ENCODE data around the gene ZNF469. TPM values are rescaled to one million over a fixed set of nuclear protein-coding genes. Genes with fewer than 3 reads are reported as not detected.

The ZNF469 gene
- total RNA-seq, 1 donor from 2014 or later: 60.5 TPM

DNA sequence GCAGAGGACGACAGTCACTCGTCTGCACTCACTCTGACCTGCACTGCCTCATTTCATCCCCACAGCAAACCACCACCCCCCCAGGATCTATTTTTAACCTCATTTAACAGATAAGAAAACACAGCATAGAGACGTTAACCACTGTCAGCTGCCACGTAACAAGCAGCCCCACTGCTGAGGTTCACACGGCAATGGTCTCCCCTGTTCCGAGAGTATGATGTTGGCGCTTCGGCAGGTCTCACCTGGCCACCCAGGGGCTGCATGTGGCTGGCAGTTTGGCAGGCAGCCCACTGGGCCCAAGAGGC lies 16.1 kb downstream of the ZNF469 start:
- Mint-ChIP-seq H3K4me3 (ENCODE audit: unreplicated experiment) (no peak overlapping the region), H3K27me3 (ENCODE audit: low read depth) (no peaks in the 10 kb centered on the region), H3K4me1 (ENCODE audit: low read depth) (peaks cover 11% of the 10 kb centered on the region), H3K27ac (ENCODE audit: unreplicated experiment) (no peak overlapping the region), H3K36me3 (ENCODE audit: low read depth) (peaks cover 20% of the 10 kb centered on the region), H3K9me3 (ENCODE audit: low read depth) (no peaks in the 10 kb centered on the region)
- no peak for DNase-seq (ENCODE audit: low spot score)
- TF ChIP-seq, protein P1, sequence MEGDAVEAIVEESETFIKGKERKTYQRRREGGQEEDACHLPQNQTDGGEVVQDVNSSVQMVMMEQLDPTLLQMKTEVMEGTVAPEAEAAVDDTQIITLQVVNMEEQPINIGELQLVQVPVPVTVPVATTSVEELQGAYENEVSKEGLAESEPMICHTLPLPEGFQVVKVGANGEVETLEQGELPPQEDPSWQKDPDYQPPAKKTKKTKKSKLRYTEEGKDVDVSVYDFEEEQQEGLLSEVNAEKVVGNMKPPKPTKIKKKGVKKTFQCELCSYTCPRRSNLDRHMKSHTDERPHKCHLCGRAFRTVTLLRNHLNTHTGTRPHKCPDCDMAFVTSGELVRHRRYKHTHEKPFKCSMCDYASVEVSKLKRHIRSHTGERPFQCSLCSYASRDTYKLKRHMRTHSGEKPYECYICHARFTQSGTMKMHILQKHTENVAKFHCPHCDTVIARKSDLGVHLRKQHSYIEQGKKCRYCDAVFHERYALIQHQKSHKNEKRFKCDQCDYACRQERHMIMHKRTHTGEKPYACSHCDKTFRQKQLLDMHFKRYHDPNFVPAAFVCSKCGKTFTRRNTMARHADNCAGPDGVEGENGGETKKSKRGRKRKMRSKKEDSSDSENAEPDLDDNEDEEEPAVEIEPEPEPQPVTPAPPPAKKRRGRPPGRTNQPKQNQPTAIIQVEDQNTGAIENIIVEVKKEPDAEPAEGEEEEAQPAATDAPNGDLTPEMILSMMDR (IDR thresholded peaks at IDR 0.05): no peak

DNA sequence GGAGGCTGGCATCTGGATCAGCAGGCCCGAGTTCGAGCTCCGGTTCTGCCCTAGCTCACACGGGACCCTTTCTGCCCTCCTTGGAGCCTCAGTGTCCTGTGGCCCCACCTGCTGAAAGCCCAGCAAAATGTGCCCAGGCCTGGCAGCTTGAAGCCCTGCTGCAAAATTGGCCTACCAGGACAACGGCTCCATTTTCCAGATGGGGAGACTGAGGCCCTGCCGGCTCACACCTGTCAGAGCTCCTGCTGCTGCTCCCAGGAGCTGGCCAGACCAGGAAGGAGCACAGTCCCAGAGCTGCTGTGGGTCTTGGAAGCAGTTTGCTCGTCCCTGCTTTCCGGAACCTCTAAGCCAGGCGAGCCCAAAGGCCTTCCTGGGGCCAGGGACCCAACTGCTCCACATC lies 17.4 kb downstream of the ZNF469 start:
- peaks cover 20% of the 10 kb centered on the region for H3K4me1 Mint-ChIP-seq (ENCODE audit: low read depth)
- no peak overlapping the region for H3K27ac Mint-ChIP-seq (ENCODE audit: unreplicated experiment)

DNA sequence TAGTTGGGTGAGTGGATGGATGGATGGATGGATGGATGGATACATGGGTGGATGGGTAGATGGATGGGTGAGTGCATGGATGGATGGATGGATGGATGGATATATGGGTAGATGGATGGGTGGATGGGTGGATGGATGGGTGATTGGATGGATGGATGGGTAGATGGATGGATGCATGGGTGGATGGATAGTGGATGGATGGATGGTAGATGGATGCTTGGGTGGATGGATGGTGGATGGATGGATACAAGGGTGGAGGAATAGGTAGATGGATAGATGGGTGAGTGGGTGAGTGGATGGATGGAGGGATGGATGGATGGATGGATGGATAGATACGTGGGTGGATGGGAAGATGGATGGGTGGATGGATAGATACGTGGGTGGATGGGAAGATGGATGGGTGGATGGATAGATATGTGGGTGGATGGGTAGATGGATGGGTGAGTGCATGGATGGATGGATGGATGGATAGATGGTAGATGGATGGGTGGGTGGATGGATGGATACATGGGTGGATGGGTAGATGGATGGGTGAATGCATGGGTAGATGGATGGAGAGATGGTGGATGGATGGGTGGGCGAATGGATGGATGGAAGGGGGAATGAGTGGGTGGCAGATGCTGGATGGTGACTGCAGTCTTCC lies 19.0 kb downstream of the ZNF469 start:
- DNase-seq (ENCODE audit: low spot score): no peak
- Mint-ChIP-seq H3K27me3 (ENCODE audit: low read depth) (no peaks in the 10 kb centered on the region), H3K4me3 (ENCODE audit: unreplicated experiment) (no peak overlapping the region), H3K9me3 (ENCODE audit: low read depth) (no peaks in the 10 kb centered on the region), H3K36me3 (ENCODE audit: low read depth) (peaks cover 17% of the 10 kb centered on the region), H3K4me1 (ENCODE audit: low read depth) (peaks cover 20% of the 10 kb centered on the region), H3K27ac (ENCODE audit: unreplicated experiment) (no peak overlapping the region)
- TF ChIP-seq, protein P1 (IDR thresholded peaks at IDR 0.05): no peak

More for the DNA sequence above, 17.4 kb downstream of the ZNF469 start:
- TF ChIP-seq, protein P1 (IDR thresholded peaks at IDR 0.05): no peak
- Mint-ChIP-seq H3K27me3 (ENCODE audit: low read depth) (no peaks in the 10 kb centered on the region), H3K9me3 (ENCODE audit: low read depth) (no peaks in the 10 kb centered on the region), H3K36me3 (ENCODE audit: low read depth) (peaks cover 17% of the 10 kb centered on the region), H3K4me3 (ENCODE audit: unreplicated experiment) (no peak overlapping the region)
- no peak for DNase-seq (ENCODE audit: low spot score)

DNA sequence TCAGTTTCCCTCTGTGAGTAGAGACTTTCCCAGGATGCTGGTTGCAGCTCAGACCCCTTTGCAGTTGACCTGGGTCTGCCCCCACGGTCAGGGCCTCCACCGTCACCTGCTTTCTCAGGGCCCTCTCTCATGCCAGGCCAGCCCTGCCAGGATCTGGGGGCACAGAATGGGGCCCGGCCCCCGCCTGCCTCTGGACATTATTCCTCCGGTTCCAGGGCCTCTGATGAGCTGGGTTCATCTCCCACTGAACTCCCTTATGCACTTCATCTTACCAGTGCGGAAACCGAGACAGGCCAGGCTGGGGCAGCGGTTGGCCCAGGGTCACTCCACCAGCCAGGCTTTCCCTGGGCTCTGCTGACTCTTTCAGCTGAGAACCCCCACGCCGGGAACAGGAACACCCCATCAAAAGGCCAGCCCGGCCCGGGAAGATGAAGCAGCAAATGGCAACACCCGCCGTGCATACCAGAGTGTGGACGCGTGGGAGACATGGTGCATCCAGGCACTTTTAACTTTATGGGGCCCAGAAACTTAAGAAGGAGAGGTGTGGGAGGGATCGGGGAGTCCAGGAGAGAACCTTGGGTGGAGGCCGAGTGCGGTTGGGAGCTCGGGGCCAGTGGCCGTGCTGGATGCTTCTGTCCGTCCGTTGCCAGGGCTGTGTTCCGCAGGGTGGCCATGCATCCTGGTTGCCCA lies 19.9 kb downstream of the ZNF469 start:
- TF ChIP-seq, protein P1 (IDR thresholded peaks at IDR 0.05): no peak
- no peaks in the 10 kb centered on the region for H3K9me3 Mint-ChIP-seq (ENCODE audit: low read depth)
- DNase-seq (ENCODE audit: low spot score): no peak
- peaks cover 14% of the 10 kb centered on the region for H3K36me3 Mint-ChIP-seq (ENCODE audit: low read depth)
- no peaks in the 10 kb centered on the region for H3K27me3 Mint-ChIP-seq (ENCODE audit: low read depth)
- no peak overlapping the region for H3K4me3 Mint-ChIP-seq (ENCODE audit: unreplicated experiment)
- no peak overlapping the region for H3K27ac Mint-ChIP-seq (ENCODE audit: unreplicated experiment)
- H3K4me1 Mint-ChIP-seq (ENCODE audit: low read depth): peaks cover 20% of the 10 kb centered on the region

DNA sequence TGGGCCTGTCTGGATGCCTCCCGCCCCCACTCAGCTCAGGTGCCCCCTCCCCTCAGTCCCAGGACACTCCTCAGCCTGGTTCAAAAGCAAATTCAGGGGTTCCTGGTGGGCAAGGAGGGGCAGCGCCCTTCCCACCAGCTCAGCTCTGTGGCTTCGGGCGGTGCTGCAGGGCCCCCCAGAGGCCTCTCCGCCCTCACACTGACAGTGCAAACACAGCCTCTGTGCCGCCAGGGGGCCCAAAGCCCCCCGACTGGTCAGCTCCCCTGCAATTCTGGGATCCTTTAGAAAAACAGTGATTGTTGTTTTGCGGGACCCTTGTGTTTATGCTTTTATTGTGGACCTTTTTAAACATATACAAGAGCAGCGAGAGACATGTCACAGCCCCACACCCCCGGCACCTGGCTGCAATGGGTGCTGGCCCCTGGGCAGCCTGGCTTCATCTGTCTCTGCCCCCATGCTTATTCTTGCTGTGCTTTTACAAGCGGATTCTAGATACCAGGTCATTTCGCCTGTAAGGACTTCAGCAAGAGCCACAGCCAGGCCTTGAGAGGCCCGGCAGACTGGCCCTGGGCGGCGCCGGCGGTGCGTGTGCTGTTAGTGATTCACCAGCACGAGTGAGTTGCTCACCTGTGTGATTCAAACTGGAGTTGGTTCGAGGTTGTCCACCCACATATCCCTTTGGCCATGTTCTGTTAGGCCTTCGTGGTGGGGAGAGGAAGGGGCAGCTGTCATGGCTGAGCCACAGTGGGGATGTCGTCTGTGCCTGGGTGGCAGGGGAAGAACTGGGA lies 21.2 kb downstream of the ZNF469 start:
- Mint-ChIP-seq H3K4me3 (ENCODE audit: unreplicated experiment) (no peak overlapping the region), H3K27me3 (ENCODE audit: low read depth) (no peaks in the 10 kb centered on the region), H3K4me1 (ENCODE audit: low read depth) (peaks cover 13% of the 10 kb centered on the region), H3K36me3 (ENCODE audit: low read depth) (peaks cover 6% of the 10 kb centered on the region), H3K9me3 (ENCODE audit: low read depth) (no peaks in the 10 kb centered on the region), H3K27ac (ENCODE audit: unreplicated experiment) (no peak overlapping the region)
- DNase-seq (ENCODE audit: low spot score): no peak
- TF ChIP-seq, protein P1 (IDR thresholded peaks at IDR 0.05): no peak

All from chondrocyte (in vitro differentiated cells).